ENCODE data around the gene SPRED2.

The SPRED2 gene

GRCh38 chr2:65432227-65433190 is at the start of gene SPRED2:
SPRED2 (minus strand) TSS chr2:65432599; CDS start chr2:65431987, 612 bp downstream.
- peak; percentile 12 to 35 (median 24) for DNase-seq

GRCh38 chr2:65481961-65482360 is 49.6 kb upstream of the SPRED2 start:
- no peak for DNase-seq

- DNase-seq = no peak
These were observed 47.1 kb upstream of the SPRED2 start for GRCh38 chr2:65479524-65479923.

GRCh38 chr2:65478498-65479135 is 46.2 kb upstream of the SPRED2 start:
- no peak for DNase-seq

GRCh38 chr2:65477590-65477989 is 45.2 kb upstream of the SPRED2 start:
- no peak for DNase-seq

GRCh38 chr2:65476778-65477177 is 44.4 kb upstream of the SPRED2 start:
- no peak for DNase-seq

- DNase-seq = no peak
These were observed 42.6 kb upstream of the SPRED2 start for GRCh38 chr2:65475000-65475399.

GRCh38 chr2:65473045-65473444 is 40.6 kb upstream of the SPRED2 start:
- DNase-seq = no peak

GRCh38 chr2:65471409-65471808 is 39.0 kb upstream of the SPRED2 start:
- no peak for DNase-seq

GRCh38 chr2:65466551-65466950 is 34.2 kb upstream of the SPRED2 start:
- DNase-seq = no peak

GRCh38 chr2:65465857-65466256 is 33.5 kb upstream of the SPRED2 start:
- DNase-seq = no peak

- no peak for DNase-seq
These were observed 32.7 kb upstream of the SPRED2 start for GRCh38 chr2:65465124-65465523.

- DNase-seq = no peak
These were observed 32.2 kb upstream of the SPRED2 start for GRCh38 chr2:65464604-65465003.

- no peak for DNase-seq
These were observed 26.6 kb upstream of the SPRED2 start for GRCh38 chr2:65458999-65459398.

- DNase-seq = no peak
These were observed 24.5 kb upstream of the SPRED2 start for GRCh38 chr2:65456886-65457285.

GRCh38 chr2:65456064-65456463 is 23.7 kb upstream of the SPRED2 start:
- no peak for DNase-seq

GRCh38 chr2:65453916-65454315 is 21.5 kb upstream of the SPRED2 start:
- DNase-seq = no peak

GRCh38 chr2:65452150-65452895 is 19.9 kb upstream of the SPRED2 start:
- DNase-seq = no peak

- DNase-seq = no peak
These were observed 18.4 kb upstream of the SPRED2 start for GRCh38 chr2:65450810-65451209.

GRCh38 chr2:65450393-65450792 is 18.0 kb upstream of the SPRED2 start:
- DNase-seq = no peak

- no peak for DNase-seq
These were observed 11.2 kb upstream of the SPRED2 start for GRCh38 chr2:65443509-65444186.

- DNase-seq = no peak
These were observed 10.1 kb upstream of the SPRED2 start for GRCh38 chr2:65442420-65443020.

Measured in activated naive CD4-positive, alpha-beta T cell (primary cell).